ENCODE data around the gene GOLGA2.

DNA sequence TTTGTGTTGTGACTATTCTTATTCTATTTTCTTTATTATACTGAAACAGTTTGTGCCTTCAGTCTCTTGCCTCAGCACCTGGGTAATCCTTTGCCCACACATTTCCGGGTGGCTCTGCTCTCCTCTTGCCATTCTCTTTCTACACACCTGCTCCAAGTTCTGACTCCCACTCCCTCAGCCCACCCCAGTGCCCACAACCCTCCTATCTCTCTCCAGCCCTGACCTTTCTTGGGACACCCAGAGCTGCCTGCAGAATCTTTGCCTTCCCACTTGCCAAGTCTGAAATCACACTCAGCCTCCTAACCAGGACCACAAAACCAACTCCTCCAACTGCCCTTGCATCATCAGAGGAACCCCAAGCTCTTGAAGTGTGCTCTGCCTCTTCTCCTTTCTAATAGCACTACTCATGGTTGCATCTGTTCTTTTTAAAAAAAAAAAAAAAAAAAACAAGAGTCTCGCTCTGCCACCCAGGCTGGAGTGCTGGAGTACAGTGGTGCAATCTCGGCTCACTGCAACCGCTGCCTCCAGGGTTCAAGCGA lies 4.3 kb upstream of the GOLGA2 start:
- TF ChIP-seq, protein P1, sequence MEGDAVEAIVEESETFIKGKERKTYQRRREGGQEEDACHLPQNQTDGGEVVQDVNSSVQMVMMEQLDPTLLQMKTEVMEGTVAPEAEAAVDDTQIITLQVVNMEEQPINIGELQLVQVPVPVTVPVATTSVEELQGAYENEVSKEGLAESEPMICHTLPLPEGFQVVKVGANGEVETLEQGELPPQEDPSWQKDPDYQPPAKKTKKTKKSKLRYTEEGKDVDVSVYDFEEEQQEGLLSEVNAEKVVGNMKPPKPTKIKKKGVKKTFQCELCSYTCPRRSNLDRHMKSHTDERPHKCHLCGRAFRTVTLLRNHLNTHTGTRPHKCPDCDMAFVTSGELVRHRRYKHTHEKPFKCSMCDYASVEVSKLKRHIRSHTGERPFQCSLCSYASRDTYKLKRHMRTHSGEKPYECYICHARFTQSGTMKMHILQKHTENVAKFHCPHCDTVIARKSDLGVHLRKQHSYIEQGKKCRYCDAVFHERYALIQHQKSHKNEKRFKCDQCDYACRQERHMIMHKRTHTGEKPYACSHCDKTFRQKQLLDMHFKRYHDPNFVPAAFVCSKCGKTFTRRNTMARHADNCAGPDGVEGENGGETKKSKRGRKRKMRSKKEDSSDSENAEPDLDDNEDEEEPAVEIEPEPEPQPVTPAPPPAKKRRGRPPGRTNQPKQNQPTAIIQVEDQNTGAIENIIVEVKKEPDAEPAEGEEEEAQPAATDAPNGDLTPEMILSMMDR (IDR thresholded peaks at IDR 0.05) = no peak
- no peak for TF ChIP-seq EZH2 (IDR thresholded peaks at IDR 0.05; ENCODE audit: borderline replicate concordance, insufficient read depth, low read depth, low read length, poor library complexity, severe bottlenecking)
